Measurements from ENCODE around the gene C10orf120. TPM values are rescaled to one million over a fixed set of nuclear protein-coding genes. Genes with fewer than 3 reads are reported as not detected.

C10orf120 gene
- total and polyA plus RNA-seq, 8 donors: 0.12 to 0.23 (median 0.19) TPM; not detected in 3

- DNase-seq (no peak), ATAC-seq (peak in 1 of 4 donors; percentile 53), FAIRE-seq (no peak)
- TF ChIP-seq CTCF (IDR thresholded peaks at IDR 0.05): no peak
- Histone ChIP-seq H3K27me3 (no peaks in the 10 kb centered on the region), H3K27ac (no peak overlapping the region), H3K36me3 (no peaks in the 10 kb centered on the region), H3K4me3 (no peak overlapping the region), H3K9me3 (no peaks in the 10 kb centered on the region), H3K4me1 (no peaks in the 10 kb centered on the region)
- WGBS, 2 donors: 45 to 48% methylated on average over 5 of the region's 5 CpGs
- intact Hi-C loops (cut with DNase I): no loop called here
These were observed 27.8 kb upstream of the C10orf120 start for GRCh38 chr10:122727426-122727825.

- 58 to 60% methylated on average over 5 of the region's 5 CpGs for WGBS, 2 donors
- H3K4me1 ChIP-seq: peaks cover 5 to 9% (median 8%) of the 10 kb centered on the region in 3 donors
- H3K9me3 ChIP-seq: no peaks in the 10 kb centered on the region
- no peak for TF ChIP-seq CTCF (IDR thresholded peaks at IDR 0.05)
- DNase-seq: no peak
- no peak overlapping the region for H3K27ac ChIP-seq
- intact Hi-C loops (cut with DNase I): no loop called here
- H3K4me3 ChIP-seq: no peak overlapping the region
- FAIRE-seq: no peak
- no peaks in the 10 kb centered on the region for H3K36me3 ChIP-seq
- H3K27me3 ChIP-seq: no peaks in the 10 kb centered on the region
- no peak for ATAC-seq
These were observed 26.1 kb upstream of the C10orf120 start for GRCh38 chr10:122725768-122726167.

- H3K27ac ChIP-seq: no peak overlapping the region
- H3K9me3 ChIP-seq: no peaks in the 10 kb centered on the region
- no peak for TF ChIP-seq CTCF (IDR thresholded peaks at IDR 0.05)
- H3K27me3 ChIP-seq: no peaks in the 10 kb centered on the region
- DNase-seq (no peak), FAIRE-seq (no peak), ATAC-seq (no peak)
- H3K4me1 ChIP-seq: peaks cover 5 to 14% (median 8%) of the 10 kb centered on the region in 3 donors
- 86 to 92% methylated on average over 1 of the region's 1 CpG for WGBS, 2 donors
- intact Hi-C loops (cut with DNase I): no loop called here
- no peak overlapping the region for H3K4me3 ChIP-seq
- no peaks in the 10 kb centered on the region for H3K36me3 ChIP-seq
These were observed 25.4 kb upstream of the C10orf120 start for GRCh38 chr10:122725006-122725405.

DNA sequence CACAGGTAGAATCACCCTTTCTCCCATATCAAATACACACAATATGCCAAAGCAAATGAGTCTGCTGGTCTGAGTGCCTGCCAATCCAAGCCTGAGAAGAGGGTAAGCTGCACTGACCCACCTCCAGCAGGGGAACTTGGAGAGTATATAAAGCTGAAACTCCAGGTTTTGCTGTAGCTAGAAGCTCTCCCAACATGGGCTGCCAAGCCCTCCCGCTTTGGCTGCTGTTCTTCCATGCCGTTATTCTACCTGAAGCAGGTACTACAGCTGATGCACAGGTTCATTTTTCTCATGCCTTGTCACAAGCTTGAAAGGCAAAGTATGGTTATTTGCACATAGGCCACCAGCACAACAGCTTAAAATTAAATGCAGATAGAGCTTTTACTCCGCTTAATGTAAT is 21.5 kb upstream of the C10orf120 start:
- no peaks in the 10 kb centered on the region for H3K27me3 ChIP-seq
- H3K4me1 ChIP-seq: peaks cover 5 to 14% (median 8%) of the 10 kb centered on the region in 3 donors
- ATAC-seq (peak; percentile 89 to 96 (median 92)), DNase-seq (peak in 5 of 6 donors; percentile 74 to 85 (median 80)), FAIRE-seq (no peak)
- H3K27ac ChIP-seq: peak overlapping the region in 2 of 4 donors; percentile 18 to 62
- H3K36me3 ChIP-seq: no peaks in the 10 kb centered on the region
- no peak overlapping the region for H3K4me3 ChIP-seq
- TF ChIP-seq CTCF (IDR thresholded peaks at IDR 0.05): no peak
- intact Hi-C loops (cut with DNase I): no loop called here
- no peaks in the 10 kb centered on the region for H3K9me3 ChIP-seq
- WGBS, 2 donors: 24 to 26% methylated on average over 3 of the region's 3 CpGs

DNA sequence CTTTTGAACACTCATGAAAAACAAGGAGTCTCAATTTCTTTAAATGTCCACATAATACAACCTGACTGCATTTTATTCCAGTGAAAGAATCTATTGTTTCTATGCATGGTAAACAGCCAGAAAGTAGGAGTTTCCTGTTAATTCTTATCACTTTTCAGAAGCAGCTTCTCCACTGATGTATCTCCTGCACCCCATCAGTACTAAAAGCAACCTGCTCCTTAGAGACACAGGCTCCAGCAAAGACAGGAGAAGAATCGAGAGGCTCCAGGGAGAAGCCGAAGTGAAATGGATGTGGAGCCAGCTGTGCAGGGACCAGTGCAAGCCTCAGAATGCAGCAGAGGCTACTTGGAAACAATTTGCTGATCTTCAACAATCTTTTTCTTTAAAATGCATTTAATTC is 16.4 kb upstream of the C10orf120 start:
- DNase-seq (no peak), ATAC-seq (no peak), FAIRE-seq (no peak)
- Histone ChIP-seq H3K4me1 (peaks cover 0 to 11% (median 5%) of the 10 kb centered on the region in 3 donors), H3K27ac (no peak overlapping the region), H3K9me3 (no peaks in the 10 kb centered on the region), H3K4me3 (no peak overlapping the region), H3K36me3 (no peaks in the 10 kb centered on the region), H3K27me3 (no peaks in the 10 kb centered on the region)
- no peak for TF ChIP-seq CTCF (IDR thresholded peaks at IDR 0.05)
- 92 to 93% methylated on average over 2 of the region's 2 CpGs for WGBS, 2 donors
- intact Hi-C loops (cut with DNase I): no loop called here

Data from pancreas (tissue), 10 donors.